ENCODE measurements around the gene DIAPH3. TPM values are rescaled to one million over a fixed set of nuclear protein-coding genes. Genes with fewer than 3 reads are reported as not detected.

DIAPH3 gene
- polyA plus RNA-seq, 1 of the 3 experiments (the other 2 are of a cell fraction) = 5.4 TPM

- Histone ChIP-seq H3K9ac (no peak overlapping the region), H3K36me3 (replicated peaks in 1 of 2; ENCODE audit: control insufficient read depth in 1 of 2, insufficient read depth in 2 of 2, low read length in 1 of 2) (peaks cover 0 to 24% of the 10 kb centered on the region in 2 experiments), H3K4me2 (no peak overlapping the region), H3K9me3 (no peaks in the 10 kb centered on the region), H3K27me3 (ENCODE audit: insufficient read depth) (no peaks in the 10 kb centered on the region), H4K20me1 (ENCODE audit: insufficient read depth) (no peaks in the 10 kb centered on the region), H3K9me2 (no peaks in the 10 kb centered on the region; the same call in 1 of the 2 replicates), H3K79me2 (ENCODE audit: insufficient read depth) (no peaks in the 10 kb centered on the region), H3F3A (replicated peaks; ENCODE audit: insufficient read depth) (peaks cover 3% of the 10 kb centered on the region), H2AFZ (ENCODE audit: low read depth) (no peak overlapping the region), H3K4me3 (ENCODE audit: low read depth in 2 of 2, low read length in 1 of 2) (no peak overlapping the region), H3K27ac (ENCODE audit: low read depth in 2 of 2, low read length in 1 of 2) (no peak overlapping the region), H3K4me1 (ENCODE audit: control insufficient read depth in 1 of 2, insufficient read depth in 2 of 2, low read depth in 1 of 2, low read length in 1 of 2) (peaks cover 0 to 15% of the 10 kb centered on the region in 2 experiments; a peak in 2 of 4 replicates)
- no peak for DNase-seq
- POLR2A ChIA-PET = no interaction called here
- TF ChIP-seq, protein P1, sequence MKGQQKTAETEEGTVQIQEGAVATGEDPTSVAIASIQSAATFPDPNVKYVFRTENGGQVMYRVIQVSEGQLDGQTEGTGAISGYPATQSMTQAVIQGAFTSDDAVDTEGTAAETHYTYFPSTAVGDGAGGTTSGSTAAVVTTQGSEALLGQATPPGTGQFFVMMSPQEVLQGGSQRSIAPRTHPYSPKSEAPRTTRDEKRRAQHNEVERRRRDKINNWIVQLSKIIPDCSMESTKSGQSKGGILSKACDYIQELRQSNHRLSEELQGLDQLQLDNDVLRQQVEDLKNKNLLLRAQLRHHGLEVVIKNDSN (IDR thresholded peaks at IDR 0.05; ENCODE audit: borderline replicate concordance, low read depth) = no peak
- TF ChIP-seq TCF12 (IDR thresholded peaks at IDR 0.05) = no peak
- no peak for TF ChIP-seq NRF1 (IDR thresholded peaks at IDR 0.05; ENCODE audit: low read depth, low read length)
- TF ChIP-seq FOSL2 (IDR thresholded peaks at IDR 0.05; ENCODE audit: borderline replicate concordance, low read depth) = no peak
- TF ChIP-seq IRF3 (IDR thresholded peaks at IDR 0.05; ENCODE audit: low read depth, low read length) = no peak
- TF ChIP-seq EZH2phosphoT487 (IDR thresholded peaks at IDR 0.05; ENCODE audit: borderline replicate concordance, low read depth) = no peak
- WGBS (ENCODE audit: low lambda C conversion rate) = 96% methylated on average over 6 of the region's 6 CpGs
- CTCF ChIA-PET = interaction anchor here (0.7 kb wide), 1 partner anchor 39 kb away, joined by 3 read pairs; no protein-coding TSS in a partner anchor
Measured at GRCh38 chr13:59975807-59976435, 187.8 kb downstream of the DIAPH3 start.

DNA sequence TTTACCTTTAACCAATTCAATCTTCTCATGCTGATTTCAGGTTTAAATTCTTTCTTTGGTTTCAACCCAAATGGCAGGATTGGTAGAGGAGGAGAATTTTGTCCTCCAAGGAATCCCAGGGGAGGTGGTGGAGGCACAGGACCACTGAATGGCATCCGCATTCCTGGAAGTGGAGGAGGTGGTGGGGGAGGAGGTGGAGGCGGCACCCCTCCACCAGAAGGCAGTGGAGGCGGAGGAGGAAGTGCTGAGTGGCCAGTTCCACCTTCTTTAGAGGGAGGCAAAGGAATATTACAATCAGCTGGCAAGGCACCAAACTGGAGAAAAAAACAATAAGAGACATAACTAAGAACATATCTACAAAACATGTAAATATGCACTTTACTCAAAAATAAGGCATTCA lies 192.9 kb downstream of the DIAPH3 start:
- peaks cover 0 to 15% of the 10 kb centered on the region in 2 experiments; a peak in 2 of 4 replicates for H3K4me1 ChIP-seq (ENCODE audit: control insufficient read depth in 1 of 2, insufficient read depth in 2 of 2, low read depth in 1 of 2, low read length in 1 of 2)
- H4K20me1 ChIP-seq (ENCODE audit: insufficient read depth) = no peaks in the 10 kb centered on the region
- H3K27me3 ChIP-seq (ENCODE audit: insufficient read depth) = no peaks in the 10 kb centered on the region
- no peaks in the 10 kb centered on the region for H3K9me3 ChIP-seq
- no peak overlapping the region for H3K4me3 ChIP-seq (ENCODE audit: low read depth in 2 of 2, low read length in 1 of 2)
- no peaks in the 10 kb centered on the region for H3K9me2 ChIP-seq
- ChIA-PET CTCF (interaction anchor here (1.0 kb wide), 1 partner anchor 19 kb away, joined by 3 read pairs; no protein-coding TSS in a partner anchor), POLR2A (no interaction called here)
- no peak for DNase-seq
- peaks cover 5 to 17% of the 10 kb centered on the region in 2 experiments for H3K36me3 ChIP-seq (replicated peaks in 1 of 2; ENCODE audit: control insufficient read depth in 1 of 2, insufficient read depth in 2 of 2, low read length in 1 of 2)
- no peaks in the 10 kb centered on the region for H3F3A ChIP-seq (replicated peaks; ENCODE audit: insufficient read depth)
- no peak overlapping the region for H3K27ac ChIP-seq (ENCODE audit: low read depth in 2 of 2, low read length in 1 of 2)
- no peaks in the 10 kb centered on the region for H3K79me2 ChIP-seq (ENCODE audit: insufficient read depth)
- H2AFZ ChIP-seq (ENCODE audit: low read depth) = no peak overlapping the region
- H3K9ac ChIP-seq = no peak overlapping the region
- WGBS (ENCODE audit: low lambda C conversion rate) = 98% methylated on average over 3 of the region's 3 CpGs
- no peak overlapping the region for H3K4me2 ChIP-seq
- TF ChIP-seq TEAD4 (IDR thresholded peaks at IDR 0.05; ENCODE audit: borderline replicate concordance, insufficient read depth) (no peak), ZBTB33 (IDR thresholded peaks at IDR 0.05; ENCODE audit: borderline replicate concordance, low read depth) (no peak), TCF12 (IDR thresholded peaks at IDR 0.05) (no peak), SIN3A (IDR thresholded peaks at IDR 0.05; ENCODE audit: borderline replicate concordance, low read depth, low read length) (no peak), JUND (IDR thresholded peaks at IDR 0.05) (no peak), TAF1 (IDR thresholded peaks at IDR 0.05; ENCODE audit: borderline replicate concordance, low read depth, low read length) (no peak), RCOR1 (IDR thresholded peaks at IDR 0.05; ENCODE audit: low read length) (no peak), IRF3 (IDR thresholded peaks at IDR 0.05; ENCODE audit: low read depth, low read length) (no peak), YY1 (IDR thresholded peaks at IDR 0.05; ENCODE audit: low read depth) (no peak), MEF2A (IDR thresholded peaks at IDR 0.05; ENCODE audit: borderline replicate concordance, low read depth) (no peak), ELF1 (IDR thresholded peaks at IDR 0.05) (no peak)
- TF ChIP-seq, protein P2, sequence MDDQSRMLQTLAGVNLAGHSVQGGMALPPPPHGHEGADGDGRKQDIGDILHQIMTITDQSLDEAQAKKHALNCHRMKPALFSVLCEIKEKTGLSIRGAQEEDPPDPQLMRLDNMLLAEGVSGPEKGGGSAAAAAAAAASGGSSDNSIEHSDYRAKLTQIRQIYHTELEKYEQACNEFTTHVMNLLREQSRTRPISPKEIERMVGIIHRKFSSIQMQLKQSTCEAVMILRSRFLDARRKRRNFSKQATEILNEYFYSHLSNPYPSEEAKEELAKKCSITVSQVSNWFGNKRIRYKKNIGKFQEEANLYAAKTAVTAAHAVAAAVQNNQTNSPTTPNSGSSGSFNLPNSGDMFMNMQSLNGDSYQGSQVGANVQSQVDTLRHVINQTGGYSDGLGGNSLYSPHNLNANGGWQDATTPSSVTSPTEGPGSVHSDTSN (IDR thresholded peaks at IDR 0.05) = no peak
- TF ChIP-seq, protein P3, sequence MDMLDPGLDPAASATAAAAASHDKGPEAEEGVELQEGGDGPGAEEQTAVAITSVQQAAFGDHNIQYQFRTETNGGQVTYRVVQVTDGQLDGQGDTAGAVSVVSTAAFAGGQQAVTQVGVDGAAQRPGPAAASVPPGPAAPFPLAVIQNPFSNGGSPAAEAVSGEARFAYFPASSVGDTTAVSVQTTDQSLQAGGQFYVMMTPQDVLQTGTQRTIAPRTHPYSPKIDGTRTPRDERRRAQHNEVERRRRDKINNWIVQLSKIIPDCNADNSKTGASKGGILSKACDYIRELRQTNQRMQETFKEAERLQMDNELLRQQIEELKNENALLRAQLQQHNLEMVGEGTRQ (IDR thresholded peaks at IDR 0.05; ENCODE audit: borderline replicate concordance, low read depth, low read length) = no peak

Data from SK-N-SH (cell line).